Myocyte (in vitro differentiated cells): ENCODE measurements around the gene NEDD9. TPM values are rescaled to one million over a fixed set of nuclear protein-coding genes. Genes with fewer than 3 reads are reported as not detected.

Experiments used
- DNase-seq: peaks from one replicate; pipeline ENCODE4 v3.0.0-alpha.2; 2012; ENCODE audit warnings: low read depth
- total RNA-seq: library from RNA; depleted of rRNA; stranded (reverse); fragments of >200 nt; gene quantifications from 2 replicates; pipeline ENCODE4 v1.2.3, GENCODE V29; 2014

NEDD9 gene
- total RNA-seq, 1 donor from 2014 or later = 4.5 TPM

DNA sequence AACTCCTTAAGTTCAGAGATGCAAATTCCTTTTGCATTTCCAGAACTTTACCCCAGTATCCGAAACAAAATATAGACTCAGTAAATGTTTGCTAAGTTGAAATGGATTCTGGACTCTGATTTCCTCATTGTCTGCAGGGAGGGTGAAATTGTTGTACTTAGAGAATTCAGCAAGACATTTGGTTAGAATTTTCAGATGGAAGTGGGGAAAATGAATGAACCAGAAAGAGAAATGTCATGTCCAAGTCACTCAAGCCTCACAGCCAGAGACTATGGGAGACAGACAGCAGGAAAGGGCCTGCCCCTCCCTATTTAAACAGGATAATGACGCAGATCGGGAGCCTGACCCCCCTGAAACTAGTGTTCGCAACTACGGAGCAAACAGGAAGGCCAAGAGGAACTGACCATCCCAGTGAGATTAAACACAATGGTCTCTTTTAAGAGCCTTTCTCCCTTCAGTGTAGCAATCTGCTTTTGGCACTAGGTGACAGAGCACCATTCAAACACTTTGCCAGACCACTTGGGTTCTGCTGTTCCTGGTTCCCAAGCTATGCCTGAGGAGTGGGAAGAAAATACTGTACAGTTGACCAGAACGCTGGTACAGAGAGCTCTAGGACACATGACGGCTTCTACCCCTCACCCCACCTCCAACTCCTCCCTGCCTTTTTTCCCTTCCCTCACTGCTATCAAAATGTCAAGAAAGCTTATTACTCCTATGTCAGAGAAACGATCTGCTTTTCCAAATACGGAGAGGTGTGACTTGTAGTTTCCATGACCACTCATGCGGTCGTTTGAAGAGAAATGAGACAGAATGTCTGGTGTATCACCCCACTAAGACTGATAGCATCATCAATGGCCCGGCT lies 13.7 kb downstream of the NEDD9 start:
- DNase-seq = no peak

DNA sequence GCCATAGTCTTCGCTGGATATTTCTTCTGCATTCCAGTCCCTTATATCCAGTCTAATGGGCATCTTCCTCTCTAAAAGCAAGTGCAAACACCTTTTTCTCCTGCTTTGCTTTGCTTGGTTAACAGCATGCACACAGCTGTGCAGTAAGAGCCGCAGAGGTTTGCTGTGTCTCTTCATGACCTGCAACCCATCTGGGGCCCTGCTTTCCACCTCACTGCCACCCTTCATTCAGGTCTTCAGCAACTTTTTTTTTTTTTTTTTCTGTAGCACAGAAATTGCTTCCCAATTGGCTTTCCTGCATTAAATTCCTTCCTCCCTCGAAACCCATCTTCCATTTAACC lies 14.4 kb downstream of the NEDD9 start:
- no peak for DNase-seq

DNA sequence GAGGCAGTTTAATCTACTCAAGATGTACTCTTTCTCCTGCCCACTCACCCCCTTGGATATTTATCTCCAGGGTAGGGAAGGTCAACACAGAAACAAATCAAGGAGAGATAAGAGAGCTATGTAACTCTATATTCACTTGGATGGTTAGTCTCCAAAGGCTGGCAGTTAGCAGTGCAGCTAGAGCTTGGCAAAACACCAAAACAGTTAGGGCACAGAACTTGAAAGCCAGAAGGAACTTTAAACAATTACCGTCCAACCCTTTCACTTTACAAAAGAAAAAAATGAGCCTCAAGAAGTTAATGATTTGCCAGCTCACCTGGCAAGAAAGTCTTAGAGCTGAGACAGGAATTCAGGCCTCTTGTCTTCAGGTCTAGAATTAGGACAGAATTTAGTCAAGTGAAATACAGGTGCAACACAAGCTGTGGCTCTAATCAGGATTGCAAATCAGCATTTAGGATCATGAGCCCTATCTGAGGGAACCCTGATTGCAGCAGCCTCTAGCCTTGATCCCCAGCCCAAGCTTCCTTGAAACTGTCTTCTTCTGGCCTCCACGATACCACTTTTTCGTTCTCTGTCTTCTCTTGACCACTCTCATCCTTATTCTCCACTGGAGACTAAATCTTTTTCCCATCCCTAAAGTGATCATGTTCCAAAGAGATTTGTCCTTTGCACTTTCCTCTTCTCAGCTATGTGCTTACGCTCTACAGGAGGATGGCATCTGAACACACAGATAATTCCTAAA lies 14.9 kb downstream of the NEDD9 start:
- no peak for DNase-seq

DNA sequence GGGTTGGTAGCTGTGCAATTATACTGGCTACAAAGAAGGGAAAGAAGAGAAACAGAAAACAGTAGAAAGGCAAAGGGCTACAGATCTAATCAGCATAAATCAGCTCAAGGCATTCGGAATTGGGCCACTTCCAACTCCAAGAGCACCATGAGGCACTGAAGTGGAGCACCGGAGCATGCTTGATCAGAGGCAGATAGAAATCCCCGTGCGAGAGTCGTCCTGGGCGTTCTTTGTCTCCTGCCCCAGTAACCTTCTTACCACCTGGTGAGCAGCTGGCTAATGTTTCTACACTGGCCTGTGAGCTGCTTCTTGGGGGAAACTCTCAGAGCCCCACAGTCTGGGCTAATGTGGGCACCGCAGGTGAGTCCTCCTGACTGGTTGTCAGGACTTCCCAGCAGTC lies 16.7 kb downstream of the NEDD9 start:
- no peak for DNase-seq

DNA sequence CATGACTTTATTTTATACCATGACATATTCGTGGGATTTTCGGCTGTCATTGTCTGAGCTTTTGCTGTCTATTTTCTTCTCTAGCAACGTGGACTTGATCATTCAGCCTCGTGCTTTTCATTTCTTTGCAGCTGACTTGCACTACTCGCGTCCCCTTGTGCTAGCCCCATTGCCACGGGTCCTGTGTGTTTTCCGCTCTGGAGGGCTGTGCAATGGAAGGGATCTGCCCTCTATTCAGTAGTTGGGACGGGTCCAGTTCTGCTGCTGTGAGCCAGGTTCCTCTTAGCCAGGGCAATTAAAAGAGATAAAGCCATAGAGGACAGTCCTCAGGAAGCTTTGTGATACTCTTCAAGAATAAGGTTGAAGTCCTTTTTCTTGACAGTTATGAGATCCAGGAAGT lies 17.6 kb downstream of the NEDD9 start:
- no peak for DNase-seq

DNA sequence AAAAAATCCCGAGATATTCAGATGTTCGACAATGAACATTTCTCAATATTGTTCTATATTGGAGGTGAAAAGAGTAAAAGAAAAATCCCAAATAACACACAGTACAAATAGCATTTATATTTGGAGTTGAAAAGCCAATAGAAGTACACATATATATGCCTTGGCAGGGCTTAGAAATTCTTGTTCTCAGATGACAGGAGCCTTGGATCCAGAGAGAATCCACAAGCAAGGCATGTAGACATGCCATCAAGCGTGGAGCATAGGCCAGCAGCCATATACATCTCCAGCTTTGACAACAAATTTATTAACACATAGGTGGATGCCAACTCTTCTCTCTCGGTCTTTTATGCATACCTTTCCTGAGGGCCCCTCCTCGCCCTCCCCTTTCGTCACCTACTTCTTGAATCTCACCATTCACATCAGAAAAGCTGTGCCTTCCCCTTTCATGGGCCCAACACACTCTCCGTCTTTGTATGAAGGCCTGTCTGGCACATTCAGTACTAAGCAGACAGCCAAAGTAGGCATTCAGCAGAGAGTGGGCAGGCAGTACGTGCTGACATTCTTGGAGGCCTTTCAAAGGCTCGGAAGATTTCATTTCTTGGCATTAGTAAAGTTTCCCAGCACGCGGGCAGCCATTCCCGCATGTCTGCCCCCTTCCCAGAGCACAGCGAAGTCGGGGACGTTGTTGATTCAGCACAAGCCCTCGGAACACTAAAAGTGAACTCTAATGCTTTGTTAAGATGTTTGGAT lies 18.2 kb downstream of the NEDD9 start:
- no peak for DNase-seq

DNA sequence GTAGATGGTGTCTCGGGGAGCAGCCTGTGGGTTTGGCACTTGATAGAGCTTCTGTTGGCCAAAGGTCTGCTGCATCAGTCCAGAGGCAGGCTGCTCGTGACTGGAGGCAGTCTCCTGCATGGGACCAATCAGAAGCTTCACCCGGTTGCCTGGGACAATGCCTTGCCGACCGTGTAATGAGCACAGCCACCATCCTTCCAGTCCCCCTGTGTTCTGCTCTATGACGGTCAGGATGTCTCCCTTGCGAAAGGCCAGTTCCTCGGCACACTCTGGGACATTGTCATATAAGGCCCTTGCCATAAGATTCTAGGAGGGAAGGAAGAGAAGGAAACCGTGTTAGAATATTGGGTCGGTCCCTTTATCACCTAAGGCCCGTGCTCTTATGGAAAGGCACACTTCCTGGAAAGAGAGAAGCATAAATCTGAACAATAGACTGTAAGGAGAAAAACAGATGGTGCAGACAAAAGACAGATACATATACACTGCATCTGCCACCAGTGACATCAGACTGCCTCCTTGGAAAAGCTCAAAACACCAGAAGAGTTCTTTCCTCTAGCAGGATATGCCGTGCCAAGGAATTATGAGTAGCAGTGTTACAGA lies 18.9 kb downstream of the NEDD9 start:
- DNase-seq = no peak

DNA sequence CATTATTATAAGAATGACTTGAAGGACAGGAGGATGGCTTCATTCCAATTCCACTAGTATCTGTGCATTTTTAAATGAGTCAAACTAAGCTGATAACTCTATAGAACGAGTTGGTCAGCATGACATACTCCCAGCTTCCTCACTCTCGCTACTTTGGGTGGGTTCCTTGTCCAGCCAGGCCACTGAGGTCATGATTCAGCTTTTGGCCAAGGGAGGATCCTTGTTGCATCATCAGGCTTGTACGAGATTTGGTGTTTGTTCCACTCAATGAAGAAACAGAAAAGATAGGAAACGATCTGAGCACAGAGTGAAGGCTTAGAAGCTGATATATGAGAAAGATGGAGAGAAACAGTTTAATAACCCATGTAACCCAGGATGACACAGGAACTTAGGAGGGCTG lies 19.8 kb downstream of the NEDD9 start:
- no peak for DNase-seq

DNA sequence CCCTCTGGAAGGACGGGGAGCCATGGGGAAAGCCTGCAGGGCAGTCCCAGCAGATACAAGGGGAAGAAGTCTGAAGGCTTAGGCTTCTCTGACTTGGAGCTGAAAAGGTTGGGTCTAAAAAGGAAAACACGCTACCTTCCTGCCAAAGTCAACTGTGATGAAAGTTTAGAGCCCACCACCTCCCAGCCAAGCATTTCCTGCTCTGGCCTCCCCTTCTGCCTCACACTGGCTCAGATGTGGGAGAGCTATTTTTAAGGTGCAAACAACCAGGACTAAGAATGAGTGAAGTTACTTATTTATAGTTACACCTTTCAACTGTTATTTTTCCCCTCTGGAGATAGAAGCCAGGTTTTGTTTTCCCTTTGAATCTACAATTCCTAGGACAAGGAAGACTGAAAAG lies 21.2 kb downstream of the NEDD9 start:
- no peak for DNase-seq

DNA sequence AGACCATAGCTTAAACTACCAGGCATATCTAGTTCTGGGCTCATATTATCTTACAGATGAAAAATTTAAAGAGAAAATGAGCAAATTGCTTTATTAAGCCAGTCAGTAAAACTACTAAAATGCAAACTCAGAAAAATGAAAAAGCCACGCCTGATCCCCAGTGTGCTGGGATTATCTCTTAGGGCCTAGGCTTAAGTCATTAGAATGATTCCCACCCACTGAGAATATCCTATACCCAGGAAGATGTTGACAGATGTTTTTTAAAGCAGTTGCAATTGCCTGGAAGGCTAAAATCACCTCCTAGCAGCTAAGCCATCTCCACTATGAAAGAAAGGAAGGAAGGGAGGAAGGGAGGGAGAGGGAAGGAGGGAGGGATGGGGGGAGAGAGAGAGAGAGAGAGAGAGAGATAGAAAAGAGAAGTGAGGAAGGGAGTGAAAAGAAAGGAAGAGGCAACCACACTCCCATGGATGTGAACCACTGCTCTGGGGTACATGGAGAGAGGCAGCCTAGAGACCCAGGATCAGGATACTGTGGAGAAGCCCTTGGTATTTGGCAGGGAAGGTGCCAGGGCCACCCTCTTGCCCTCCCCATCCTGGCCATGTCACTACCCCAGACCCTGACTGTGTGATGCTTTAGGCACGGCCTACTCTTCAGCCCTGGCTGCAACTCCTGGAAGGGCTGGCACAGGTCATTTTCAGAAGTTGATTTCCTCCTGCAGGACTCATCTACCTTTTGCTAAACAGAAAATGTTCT lies 21.9 kb downstream of the NEDD9 start:
- DNase-seq = no peak

DNA sequence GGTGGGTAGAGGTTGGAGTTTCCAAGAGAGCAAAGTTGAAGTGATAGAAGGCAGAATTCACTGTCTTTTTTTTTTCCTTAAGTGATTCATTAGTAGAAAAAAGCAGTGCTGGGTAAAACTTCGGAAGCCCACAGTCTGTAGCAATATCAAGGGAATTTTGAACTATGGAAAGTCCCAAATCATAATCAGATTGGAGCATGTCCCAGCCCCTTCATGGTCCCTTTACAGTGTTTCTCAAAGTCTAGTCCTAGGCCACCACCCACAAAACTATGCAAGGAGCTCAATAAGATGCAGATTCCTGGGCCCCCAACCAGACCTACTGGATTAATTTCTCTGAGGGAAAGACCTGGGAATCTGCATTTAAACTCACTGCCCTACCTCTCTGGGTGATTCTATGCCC lies 22.6 kb downstream of the NEDD9 start:
- no peak for DNase-seq

DNA sequence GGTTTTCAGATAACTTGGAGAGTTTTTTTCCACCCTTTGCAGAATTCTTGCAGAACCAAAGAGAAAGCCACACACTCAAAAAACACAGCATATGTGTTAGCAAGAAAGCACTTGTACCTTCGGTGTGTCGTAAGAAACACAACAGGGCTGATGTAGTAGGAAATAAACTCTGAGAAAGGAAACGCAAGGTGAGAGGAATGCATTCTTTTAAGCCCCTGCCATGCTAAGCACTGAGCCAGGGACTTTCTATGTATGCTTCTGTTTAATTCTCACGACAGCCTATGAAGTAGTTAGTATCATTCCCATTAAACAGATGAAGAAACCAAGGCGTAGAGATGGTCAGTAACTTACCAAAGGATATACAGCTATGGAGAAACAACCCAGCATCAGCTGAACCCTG lies 23.1 kb downstream of the NEDD9 start:
- no peak for DNase-seq

DNA sequence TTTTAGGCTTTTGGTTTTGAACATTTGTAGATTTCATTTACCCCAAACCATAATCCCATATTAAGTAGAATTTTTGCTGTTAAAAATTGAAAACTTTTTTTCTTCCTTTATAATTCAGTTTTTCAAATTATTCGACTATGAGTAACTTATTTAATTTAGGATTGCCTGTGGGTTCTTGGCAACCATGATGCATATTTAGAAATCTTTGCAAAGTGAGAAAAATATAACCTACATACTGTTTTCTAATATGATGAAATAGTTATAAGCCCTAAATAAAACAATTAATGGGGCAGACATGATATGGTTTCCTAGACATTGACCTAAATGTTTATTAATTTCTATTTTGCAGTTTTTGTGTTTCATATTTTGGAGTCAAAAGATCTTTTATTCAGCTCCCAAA lies 23.6 kb downstream of the NEDD9 start:
- DNase-seq = no peak

DNA sequence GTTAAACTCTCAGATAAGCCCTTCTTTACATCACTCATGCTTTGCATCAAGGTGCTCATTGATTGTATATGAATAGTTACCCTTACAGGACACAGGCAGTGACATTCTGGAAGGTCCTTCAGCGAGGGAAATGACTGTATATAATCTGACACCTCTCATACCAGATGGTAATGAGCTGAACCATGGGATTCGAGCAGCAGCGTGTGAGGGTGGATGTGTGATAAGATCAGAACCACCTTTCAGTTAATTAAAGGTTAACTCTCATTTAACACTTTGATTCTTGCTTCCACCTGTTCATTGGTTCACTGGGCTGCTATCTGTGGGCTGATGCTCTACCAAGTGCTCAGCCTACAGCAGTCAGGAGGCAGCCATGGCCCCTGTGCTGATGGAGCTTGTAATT lies 24.2 kb downstream of the NEDD9 start:
- DNase-seq = no peak

DNA sequence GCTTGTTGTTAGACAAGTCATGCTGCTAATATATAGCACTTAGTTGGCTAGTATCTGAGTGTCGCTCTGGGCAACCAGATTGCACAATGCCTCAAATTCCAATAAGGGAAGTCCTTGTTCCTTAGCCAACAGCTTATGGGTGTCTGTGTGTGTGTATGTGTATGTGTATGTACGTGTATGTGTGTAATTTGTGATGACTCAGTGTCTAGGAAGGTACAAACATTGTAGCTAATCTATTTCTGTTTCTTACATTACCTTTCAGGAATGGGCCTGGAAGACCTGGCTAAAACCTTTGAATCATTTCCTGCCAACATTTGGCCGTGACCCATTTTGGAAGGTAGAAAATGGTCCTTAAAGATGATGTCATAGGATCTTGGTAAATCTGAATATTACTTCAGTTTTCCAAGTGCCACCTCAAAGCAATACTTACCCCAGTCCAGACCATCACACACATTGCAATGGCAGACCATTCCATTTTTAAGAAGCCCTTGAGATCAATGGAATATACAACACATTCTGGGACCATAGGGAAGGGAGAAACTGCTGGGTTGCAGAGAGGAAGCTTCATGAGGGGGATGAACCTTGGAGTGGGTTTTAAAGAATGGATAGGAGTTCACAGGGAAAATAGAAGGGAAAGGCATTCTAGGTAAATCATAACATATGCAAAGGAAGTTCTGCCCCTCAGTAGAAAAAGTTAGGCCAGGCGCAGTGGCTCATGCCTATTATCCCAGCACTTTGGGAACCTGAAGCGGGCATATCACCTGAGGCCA lies 25.1 kb downstream of the NEDD9 start:
- peak; percentile 45 for DNase-seq

DNA sequence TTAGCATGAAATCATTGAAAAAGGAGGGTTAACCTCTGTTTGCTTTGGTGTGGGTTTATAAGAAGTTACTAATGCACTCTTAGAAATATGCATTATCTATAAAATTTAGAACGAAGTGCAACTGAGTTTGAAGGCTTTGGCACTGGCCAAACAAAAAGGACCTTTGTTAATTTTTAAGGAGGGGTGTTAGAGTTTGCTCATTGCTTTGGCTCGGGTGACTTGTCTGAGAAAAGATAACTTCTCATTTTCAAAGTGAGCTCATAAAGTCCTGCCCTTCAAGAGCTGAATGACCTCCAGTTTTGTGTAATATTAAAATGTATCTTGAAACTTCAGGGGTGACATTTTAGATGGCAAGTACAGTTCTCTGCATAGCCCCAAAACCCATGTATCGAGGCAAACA lies 25.9 kb downstream of the NEDD9 start:
- DNase-seq = no peak

DNA sequence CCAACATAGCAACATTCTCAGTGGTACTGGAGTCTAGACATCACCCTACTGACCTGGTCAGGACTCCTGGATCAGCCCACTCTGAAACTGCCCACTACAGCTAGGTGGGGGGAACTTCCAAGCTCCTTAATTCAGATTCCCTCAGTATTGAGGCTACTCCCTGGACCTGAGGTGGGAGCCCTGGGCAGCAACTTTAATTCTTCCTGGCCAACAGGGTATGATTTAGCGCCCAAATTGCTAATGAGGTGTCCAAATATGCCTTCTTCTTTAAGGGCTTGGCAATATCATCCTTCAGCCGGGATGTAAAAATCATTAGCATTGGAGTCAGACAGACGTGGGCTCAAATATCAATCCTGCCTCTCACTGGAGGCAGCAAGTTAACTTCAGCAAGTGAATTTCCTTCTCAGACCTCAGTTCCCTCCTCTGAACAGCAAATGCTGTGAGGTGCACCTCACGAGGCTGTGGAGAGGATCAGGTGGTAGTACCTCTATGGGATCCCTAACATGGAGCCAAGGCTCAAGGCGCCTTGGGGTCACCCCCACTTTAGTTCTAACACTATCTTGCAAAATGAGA lies 27.6 kb downstream of the NEDD9 start:
- no peak for DNase-seq

DNA sequence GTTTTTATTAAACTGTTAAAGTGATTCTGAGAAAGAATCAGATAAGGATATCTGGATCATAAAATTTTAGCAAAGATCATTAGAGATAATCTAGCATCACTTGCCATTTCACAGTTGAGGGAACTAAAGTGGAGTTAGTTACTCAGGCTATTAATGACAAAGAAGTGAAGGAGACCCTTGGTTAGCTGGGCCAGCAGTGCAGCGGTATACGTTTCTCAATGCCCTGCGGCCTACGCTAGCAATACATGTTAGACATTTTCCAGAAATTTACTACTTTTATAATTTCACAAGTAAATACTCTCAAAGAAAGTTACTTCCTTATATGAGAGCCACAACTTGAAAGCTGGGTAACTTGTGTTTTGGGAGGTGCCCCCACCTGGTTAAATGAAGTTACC lies 28.5 kb downstream of the NEDD9 start:
- no peak for DNase-seq

DNA sequence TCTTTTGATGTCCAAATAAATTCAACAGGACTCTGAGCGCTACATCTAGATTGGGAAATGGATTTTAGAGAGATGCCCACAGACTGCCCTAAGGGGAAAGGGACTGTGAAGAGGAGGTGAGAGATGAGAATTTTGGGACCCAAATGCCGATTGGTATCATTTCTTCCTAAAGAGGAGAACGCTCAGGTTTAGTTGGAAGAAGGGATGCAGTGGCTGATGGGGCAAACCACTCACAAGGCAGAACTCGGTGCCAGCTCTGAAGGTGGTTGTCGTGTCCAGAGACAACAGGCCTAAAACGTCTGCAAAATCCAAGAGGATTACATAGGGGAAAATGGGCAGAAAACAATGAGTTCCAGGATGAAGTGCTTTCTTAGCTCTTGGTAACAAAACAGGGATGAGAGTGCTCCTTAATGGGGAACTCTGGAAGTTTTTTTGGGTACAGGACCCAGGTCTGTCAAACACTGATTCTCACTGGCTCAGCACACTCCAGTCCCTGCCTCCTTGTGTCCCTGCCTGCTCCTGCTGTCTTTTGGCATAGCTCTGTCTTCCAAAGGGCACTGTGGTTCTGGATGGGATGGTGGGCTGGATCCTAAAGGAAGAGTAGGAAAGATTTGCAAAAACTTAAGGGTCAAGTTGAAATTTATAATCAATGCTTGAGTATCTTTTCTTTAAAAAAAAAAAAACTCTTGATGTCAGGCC lies 29.0 kb downstream of the NEDD9 start:
- DNase-seq = no peak
